PFSK-1 (cell line): ENCODE results near the gene GPC4.

Experiments used
- POLR2AphosphoS5 ChIP-seq: IDR thresholded peaks from 2 replicates; pipeline ENCODE4 v1.6.1; 2012; ENCODE audit warnings: low read depth, mild to moderate bottlenecking, control low read depth, low read length, moderate library complexity
- REST ChIP-seq, 2 experiments: IDR thresholded peaks; 2 replicates each; pipeline versions ENCODE4 v1.6.1 to v1.8.0; 2011 to 2012; ENCODE audit warnings: low read depth in 2 of 2, low read length in 2 of 2, control low read depth in 1 of 2, inconsistent platforms in 1 of 2, mild to moderate bottlenecking in 1 of 2, moderate library complexity in 1 of 2; ENCODE audit not compliant: insufficient read depth in 1 of 2

DNA sequence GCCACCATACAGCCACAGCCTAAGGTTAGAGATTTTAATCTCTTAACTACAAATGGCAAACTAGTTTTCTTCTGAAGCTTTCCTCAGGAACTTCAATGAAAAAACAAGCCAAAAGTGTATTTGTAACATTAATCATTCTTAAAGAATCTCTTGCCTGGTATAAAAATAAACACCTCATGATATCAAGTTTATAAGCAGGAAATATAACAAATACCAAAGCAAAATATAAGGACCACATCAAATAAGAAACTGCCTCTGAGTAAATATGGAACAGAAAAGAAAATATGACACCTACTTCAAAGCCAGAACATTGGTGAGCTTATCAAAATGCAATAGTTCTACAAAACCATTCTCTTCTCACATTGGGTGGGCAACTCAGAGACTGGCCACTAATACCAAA, 89.9 kb downstream of the GPC4 start:
- TF ChIP-seq REST (IDR thresholded peaks at IDR 0.05; ENCODE audit: insufficient read depth in 1 of 2, low read depth in 2 of 2, low read length in 2 of 2) (no peak), POLR2AphosphoS5 (no peak)
